IPS-NIHi7 (cell line): ENCODE data around the gene PALLD.

Experiments
- DNase-seq: peaks from one replicate; pipeline ENCODE4 v3.0.0; 2012; ENCODE audit warnings: mixed read lengths; ENCODE audit errors: extremely low spot score

PALLD gene

DNA sequence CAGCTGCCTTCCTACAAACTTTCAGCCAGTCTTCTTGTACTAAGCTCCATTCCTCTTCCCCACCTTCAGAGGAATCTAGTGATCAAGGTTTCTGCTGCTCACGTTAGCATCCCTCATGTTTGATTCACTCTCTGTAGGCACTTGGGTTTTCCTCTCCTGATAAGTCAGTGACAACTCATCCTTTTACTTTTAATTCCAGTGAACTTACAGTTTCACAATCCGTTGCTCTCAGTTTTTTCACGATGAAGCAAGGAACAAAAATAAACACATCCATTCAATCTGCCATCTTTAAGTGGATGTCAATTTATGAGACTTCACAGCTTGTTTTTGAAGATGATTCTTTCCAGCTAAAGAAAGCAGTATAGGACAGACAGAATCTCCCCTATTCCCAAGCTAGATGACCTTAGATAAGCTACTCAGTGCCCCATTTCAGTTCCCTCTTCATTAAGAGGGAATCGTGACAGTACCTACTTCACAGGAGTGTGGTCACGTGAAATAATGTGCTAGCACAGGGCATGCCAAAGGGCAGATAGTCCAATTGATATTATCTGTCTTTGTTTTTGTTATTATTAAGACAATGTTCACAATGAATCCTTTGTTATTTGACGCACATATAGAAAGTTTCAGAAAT, 234.3 kb downstream of the PALLD start:
- DNase-seq, result no peak

DNA sequence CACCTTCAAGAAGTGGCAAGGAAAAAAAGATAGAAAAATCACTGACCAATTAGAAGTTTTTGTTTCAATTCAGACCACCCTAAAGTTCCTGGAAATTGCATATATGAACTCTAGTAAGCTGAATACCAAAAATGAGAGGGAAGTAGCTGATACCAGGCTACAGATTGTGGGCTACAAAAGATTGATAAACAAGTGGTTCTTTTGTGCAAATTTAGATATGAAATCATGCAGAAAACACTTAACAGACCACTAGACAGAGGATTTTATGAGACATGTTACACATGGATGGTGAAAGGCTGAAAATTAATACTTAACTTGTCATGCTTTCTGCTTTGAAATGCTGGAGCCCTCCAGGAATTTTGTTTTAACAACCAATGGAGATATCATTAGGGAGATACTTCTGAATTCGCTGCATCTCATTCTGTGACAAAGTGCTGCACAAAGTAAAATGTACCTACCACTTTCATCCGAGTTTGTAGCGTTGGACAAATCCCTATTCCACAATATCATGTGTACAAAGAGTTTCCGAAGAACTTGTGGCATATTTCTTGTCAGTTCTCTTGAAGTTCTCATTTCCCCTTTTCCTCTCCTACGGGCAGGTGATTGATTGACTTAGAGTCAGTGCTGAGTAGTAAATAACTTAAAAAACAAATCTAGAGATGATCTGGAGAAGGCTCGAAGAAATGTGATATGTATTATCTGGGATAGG, 235.0 kb downstream of the PALLD start:
- no peak for DNase-seq

DNA sequence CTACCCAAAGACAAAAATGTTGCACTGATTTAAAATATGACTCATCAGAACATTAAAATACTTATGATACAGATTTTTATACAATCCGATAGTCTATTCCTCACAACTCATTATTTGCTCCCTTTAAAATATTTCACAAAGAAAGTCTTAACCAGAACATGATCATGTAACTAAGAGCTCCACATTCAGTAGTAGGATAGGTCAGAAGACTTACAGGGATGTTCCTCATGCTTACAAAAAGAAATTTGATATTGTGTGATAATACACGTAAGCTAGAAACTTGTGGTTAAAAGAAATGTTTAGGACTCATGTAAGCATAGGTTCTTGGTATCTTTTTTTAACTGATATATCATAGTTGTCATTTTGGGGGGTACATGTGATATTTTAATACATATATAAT, 235.9 kb downstream of the PALLD start:
- no peak for DNase-seq

DNA sequence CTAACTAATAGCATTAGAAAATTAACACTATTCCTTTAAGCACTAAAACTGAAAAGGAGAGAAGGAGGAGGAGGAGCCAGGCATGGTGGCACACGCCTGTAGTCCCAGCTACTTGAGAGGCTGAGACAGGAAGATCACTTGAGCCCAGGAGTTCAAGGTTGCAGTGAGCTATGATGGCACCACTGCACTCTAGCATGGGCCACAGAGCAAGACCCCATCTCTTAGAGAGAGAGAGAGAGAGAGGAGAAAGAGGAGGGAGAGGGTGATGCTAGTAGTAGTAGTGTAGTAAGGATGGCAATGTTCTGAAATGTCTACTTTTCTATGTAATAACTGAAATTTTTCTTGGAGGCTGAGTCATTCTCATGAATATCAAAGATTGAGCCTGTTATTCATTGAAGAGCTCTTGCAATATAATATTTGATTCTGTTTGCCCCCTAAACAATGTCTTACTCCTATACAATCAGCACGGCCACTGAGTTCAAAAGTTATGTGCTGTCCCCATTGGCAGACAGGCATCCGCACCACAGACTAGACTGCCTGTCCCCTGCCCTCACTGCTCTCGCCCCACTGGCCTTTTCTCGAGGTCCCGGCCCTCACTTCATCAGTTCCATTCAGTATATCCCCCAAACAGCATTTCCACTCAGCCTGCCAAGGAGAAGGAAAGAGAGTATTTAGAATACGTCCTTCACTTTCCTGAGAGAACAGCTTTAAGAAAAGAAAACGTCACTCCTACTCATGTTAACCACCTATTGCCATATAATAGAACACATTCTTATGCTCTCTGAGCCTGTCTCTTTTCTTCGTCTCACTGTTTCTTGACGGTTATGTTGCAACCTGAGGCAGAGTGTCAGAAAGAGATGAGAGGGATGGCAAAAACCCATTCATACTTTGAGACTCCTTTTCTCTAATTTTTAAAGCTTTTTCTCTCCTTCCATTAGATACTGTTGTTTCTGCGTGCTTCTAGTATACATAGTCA, 238.1 kb downstream of the PALLD start:
- no peak for DNase-seq

DNA sequence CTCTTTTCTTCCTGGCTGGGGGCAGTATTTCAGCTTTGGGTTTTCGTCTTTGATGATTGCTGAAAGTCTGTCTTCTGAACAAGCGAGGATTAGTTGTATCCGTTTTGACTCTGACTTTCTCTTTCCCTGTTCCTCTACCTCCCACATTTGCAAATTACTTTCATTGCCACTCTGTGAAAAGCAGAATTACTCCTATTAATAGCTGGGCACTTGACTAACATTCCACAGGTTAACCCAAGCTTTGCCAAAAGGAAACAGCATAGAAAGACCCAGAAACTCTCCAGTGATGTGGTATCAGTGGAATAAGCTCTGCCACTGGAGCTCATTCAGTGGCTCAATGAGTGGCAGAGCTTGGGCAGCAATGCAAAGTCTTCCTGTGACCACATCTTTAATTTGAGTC, 238.9 kb downstream of the PALLD start:
- no peak for DNase-seq

DNA sequence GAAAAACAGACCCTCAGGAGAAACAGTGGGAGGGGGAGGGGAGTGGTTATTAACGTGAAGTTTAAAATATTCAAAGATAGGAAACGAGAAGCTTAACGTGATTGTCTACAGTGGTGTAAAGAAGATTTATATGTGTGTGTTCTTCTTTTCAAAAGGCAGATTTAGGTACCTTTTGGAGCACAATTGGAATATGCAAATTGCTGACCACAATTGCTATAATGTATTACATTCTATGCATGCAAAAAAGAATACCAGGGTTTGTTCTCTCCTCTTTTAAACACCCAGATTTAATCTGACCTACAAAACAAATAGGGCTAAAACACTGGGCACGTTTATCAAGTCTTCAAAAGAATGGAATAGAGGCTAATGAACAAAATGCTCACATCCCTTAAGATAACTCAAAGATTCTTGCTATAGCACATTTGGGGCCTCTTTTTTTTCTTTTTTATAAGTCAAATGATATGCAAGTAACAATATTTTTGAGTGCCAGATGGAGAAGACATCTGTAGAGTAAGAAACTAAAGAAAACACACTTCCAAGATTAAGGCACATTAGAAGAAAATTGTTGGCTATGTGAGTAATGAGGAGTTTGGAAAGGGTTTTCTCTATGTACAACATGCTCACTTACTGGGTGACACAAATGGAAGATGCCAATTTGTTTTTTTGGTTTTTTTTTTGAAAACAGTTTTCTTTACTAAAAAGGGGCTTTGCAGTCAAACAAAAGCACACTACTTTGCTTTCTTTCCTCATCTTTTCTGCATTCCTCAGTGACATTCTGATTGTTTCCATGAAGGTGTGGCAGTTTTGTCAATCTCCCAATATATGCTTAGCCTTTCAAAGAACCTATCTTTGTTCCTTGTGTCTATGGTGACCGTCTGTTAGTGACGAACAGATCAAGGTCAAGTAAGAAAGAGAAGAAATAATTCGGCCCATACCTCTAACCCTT, 240.3 kb downstream of the PALLD start:
- DNase-seq, result no peak

DNA sequence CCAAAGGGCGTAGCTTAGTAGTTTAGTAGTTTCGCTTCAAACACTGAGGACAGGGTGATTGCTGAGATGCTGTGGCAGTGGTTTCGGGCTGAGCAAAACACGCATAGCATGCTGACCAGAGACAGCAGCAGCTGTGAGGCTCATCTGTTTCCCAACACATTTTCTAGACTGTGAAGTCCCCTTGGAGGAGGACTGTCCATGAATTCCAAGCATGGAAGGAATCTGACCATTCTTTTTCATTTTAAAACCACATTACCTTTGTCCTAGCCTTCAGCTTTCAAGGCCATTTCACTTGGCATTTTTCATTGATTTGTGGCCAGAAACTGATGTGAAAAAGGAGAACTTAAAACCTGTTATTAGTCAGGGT, 240.9 kb downstream of the PALLD start:
- no peak for DNase-seq

DNA sequence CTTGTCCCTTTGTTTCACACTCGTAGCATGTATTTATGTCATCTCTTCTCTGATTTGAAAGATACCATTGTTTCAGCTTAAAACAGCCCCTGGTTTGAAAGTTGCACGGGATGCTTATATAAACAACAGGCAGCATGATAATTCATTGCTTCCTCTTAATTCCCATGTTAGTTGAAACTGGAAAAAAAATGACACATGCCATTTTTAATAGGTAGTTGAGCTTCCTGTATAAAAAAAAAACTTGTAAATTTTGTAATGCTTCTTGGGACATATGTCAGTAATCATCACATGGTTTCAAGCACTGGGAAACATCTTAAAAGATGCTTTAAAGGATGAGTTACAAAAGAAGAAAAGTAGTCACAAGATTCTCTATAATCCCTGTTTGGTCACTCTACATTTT, 243.0 kb downstream of the PALLD start:
- DNase-seq, result no peak

DNA sequence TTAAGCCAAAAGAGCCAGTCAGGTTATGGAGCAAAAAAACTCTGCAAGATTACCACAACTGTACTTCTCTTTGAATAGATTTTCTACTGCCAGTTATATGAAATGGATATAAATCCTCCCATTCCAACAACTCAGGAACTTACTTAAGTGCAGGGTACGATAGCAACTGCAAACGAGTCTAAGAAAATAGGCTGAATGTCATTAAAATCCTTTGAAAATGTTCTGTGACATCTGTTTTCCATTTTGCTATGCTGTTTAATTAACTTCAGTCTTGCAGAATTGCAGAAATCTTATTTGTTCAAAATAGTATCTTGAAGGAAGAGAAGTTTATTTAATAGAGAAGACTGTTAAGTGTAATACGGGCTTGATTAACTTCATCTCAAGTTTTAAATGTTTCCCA, 243.8 kb downstream of the PALLD start:
- DNase-seq, result no peak

DNA sequence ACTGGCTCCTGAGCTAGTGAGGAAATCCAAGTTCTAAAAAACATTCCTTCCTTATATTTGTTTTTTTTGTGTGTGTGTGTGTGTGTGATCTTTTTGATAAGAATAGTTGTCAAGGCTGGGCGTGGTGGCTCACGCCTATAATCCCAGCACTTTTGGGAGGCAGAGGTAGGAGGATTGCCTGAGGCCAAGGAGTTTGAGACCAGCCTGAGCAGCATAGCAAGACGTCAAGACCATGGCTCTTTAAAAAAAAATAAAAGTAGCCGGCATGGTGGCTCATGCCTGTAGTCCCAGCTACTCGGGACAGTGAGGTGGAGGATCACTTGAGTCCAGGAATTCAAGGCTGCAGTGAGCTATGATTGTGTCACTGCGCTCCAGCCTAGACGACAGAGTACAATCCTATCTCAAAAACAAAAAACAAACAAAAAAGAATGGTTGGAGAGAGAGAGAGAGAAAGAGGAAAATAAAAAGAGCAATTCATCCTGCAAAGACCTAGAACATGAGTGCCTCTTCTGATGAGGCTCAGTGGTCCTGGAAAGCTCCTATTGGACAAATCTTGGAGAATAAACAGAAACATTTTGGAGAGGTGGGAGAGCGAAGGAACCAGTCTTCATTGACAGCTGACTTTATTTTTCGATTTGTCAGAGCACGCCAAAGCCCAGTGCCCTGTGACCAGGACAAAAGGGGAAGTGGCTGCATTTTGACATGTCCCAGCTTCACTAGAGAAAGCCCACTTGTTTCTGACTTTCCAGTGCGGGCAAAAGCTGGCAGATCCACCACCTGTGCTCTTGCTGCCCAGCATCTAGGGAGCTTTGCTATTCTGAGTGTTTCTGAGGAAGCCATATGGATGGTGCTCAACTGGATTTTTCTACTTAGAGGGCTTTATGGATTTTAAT, 244.7 kb downstream of the PALLD start:
- DNase-seq, result no peak

DNA sequence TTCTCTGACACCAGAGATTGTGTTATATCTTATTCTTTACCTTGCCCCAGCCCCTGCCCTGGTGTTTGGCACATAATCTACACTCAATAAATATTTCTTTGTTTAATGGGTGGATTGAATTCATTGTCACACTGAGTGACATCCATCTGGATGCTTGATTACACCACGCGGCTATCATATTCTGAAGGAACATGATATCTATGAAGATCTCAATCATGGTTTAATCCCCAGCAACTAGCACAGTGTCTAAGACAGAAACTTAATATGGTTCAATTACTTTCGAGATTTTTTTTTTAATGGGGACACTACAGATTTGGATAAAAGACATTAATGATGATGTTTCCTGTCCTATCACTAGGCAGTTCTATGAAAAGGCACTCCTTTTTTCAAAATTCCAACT, 246.3 kb downstream of the PALLD start:
- DNase-seq, result no peak

DNA sequence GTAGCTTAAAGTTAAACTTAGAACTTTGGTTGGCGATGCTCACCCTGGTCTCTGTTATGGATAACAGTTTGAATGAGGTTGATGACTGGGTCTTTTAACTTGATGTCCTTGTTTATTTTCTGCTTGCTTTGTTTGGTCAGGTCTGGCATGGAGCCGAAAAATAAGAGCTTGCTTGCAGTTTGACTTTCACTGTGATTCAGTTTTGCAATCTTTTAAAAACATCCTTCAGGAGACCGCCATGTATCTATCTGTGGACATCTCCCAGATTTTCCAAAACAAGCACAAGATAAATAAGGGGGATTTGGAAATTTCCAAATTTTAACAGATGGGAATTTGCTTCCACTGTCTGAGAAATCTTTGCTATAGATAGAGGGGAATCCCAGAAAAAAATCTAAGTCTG, 246.7 kb downstream of the PALLD start:
- no peak for DNase-seq

DNA sequence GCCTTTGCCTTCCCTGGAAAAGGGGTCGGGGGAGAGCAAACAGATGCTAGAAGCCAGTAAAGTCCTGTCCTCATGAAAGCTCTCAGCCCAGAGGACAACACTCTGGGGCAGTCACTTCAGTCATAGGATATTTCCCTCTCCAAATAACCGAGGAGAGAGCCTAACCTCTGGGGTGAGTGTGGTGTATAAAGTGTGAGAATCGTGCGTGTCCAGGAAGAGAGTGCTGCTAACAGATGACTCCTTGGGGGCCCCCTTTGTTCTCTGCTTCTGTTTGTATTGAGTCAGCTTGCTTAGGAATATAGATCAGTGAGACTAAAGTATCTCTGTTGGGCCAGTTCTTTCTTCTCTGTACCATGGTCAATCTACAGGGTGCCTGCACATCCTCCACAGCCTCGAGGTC, 247.2 kb downstream of the PALLD start:
- DNase-seq, result no peak

DNA sequence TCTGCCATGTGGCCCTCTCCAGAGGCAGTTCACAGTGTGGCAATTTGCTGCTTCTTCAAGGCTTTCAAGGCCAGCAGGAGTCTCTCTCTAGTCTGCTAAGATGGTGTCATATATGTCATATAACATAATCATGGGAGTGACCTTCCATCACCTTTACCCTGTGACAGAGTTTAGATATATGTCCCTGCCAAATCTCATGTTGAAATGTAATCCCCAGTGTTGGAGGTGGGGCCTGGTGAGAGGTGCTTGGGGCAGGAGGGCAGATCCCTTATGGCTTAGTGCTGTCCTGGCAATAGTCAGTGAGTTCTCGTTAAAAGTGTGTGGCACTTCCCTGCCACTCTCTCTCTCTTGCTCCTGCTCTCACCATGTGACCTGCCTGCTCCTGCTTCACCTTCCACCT, 252.0 kb downstream of the PALLD start:
- no peak for DNase-seq

DNA sequence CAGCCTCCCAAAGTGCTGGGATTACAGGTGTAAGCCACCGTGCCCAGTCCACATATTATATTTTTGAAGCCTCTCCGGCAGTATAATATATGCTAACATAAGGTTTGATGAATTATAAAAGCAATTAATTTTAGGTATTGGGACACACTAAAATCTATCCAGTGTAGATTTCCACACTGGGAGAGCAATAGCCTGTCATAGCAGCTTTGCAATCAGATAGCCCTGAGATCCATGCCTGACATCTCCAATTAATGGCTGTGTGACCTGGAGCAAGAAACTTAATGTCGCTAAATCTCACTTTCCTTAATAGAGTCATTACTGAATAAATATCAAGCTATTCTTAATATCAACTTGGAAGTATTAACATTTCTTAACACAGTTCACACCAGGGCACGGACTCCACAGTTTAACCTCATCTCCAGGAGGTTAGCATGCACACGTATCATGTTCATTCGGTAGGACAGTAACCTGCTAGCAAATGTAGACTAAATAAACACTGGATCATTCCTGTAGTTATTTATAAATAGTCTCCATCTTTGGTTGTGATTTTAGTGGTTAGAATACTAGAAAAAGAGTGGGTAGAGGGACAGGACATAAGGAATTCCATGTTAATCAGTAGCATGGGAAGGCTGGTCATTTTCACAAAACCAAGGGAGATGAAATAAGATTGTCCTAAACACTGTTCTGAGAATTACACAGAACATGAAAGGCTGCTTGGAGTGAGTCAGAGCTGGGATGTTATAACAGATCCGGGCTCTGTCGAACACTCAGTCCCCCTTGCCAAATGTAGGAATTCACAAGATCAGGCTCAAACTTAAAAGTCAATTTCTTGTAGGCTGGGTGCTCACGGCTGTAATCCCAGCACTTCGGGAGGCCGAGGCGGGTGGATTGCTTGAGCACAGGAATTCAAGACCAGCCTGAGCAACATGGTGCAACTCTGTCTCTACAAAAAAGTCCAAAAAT, 254.7 kb downstream of the PALLD start:
- DNase-seq, result no peak

DNA sequence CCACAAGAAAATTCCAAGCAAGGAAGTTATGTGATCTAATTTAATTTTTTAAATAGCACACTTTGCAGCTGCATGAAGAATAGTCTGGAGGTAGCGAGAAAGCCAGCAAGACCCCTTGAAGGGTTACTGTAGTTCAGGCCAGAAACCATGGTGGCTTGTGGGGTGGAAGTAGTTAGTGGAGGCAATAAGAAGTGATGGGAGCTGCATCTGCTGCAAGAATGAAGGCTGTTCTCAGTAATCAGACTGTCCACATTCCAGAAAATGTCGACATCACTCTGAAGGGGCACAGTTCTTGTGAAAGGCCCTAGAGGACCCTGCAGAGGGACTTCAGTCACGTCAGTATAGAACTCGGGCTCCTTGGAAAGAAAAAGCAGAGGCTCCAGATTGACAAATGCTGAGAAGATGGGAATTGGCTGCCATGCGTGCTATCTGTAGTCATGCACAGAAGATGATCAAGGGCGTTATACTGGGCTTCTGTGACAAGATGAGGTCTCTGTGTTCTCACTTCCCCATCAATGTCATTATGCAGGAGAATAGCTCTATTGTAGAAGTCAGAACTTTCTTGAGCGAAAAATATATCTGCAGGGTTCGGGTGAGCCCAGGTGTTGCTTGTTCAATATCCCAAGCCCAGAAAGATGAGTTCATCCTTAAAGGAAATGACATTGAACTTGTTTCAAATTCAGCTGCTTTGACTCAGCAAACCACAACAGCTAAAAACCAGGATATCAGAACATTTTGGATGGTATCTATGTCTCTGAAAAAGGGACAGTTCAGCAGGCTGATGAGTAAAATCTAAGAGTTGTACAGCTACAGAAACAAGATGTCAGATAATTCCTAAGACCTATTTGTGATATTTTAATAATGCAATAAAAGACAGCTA, 259.0 kb downstream of the PALLD start:
- DNase-seq, result no peak

DNA sequence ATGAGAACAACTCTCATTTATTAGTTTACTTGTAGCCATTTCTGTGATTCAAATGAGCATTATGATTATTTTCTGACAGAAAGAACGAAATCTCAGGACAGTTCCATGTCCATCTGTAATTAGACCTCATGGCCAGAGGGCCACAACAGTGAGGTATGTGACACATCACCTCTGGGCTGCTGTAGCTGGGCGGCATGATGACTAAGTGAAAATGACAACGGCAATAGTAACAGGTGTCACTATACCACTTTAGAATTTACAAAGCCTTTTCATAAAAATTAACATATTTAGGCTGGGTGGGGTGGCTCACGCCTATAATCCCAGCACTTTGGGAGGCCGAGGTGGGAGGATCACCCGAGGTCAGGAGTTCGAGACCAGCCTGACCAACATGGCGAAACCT, 260.6 kb downstream of the PALLD start:
- no peak for DNase-seq

DNA sequence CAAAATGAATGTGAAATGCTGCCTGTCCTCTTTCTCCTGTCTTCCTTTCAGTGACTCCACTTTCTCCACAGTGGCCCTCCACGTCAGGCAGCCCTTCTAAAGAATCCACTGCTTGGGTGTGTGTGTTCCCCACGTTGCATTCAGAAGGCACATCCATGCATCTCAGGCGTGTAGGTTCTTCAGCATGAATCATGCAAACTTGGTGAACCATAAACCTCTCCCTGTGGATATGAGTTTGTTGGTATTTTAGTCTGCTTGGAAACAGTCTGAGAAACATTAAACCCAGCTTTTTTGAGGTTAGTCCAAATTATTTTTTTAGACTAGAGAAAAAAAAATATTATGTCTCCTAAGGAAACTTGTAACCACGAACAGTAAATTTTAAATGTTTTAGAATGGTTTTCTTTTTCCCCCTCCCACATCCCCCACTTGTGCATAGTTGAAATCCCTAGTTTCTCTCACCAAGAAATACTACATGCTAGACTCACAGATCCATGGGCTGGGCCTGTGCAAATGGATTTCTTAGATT, 261.6 kb downstream of the PALLD start:
- no peak for DNase-seq
